ENCODE measurements around the gene ADAMTS18. TPM values are rescaled to one million over a fixed set of nuclear protein-coding genes. Genes with fewer than 3 reads are reported as not detected.

Gene ADAMTS18
- polyA plus RNA-seq, 1 donor (not counting 4 experiments of a cell fraction or from before 2014, with no cell fraction given): not detected

DNA sequence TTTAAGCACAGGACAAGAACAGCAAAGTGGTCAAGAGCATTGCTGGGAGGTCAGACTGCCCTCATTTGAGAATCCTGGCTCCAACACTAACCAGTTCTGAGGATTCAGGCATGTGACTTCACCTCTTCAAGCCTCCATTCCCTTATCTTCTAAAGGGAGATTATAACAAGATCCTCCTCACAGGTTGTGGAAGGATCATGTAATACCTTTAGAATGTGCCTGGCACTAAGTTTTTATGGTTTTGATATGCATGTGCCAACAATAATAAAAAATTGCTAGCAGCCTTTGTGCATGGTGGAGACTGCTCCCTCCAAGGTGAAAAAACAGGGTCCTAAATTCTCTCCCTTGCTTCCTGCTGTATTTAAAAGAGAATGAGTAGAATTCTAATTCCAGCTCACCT is 36.0 kb upstream of the ADAMTS18 start:
- H3K79me2 ChIP-seq (ENCODE audit: control insufficient read depth, insufficient read depth, low read length): no peaks in the 10 kb centered on the region
- no peak for DNase-seq (ENCODE audit: low read depth, low spot score)
- no peak overlapping the region for H3K9ac ChIP-seq (ENCODE audit: control insufficient read depth, extremely low read depth, insufficient read depth, low read length)
- H3K4me2 ChIP-seq (ENCODE audit: control insufficient read depth, extremely low read depth, insufficient read depth, low read depth, low read length): no peak overlapping the region
- dilution Hi-C loops (cut with MboI; ENCODE audit: extremely low pct_ligation_motif_present, low sequenced_read_pairs): no loop called here
- H3K9me1 ChIP-seq (ENCODE audit: control insufficient read depth, extremely low read depth, insufficient read depth, low read length): no peaks in the 10 kb centered on the region
- H3K9me3 ChIP-seq (ENCODE audit: control insufficient read depth, low read depth, low read length): no peaks in the 10 kb centered on the region
- H3K4me1 ChIP-seq (ENCODE audit: control insufficient read depth, extremely low read depth, insufficient read depth, low read length): no peaks in the 10 kb centered on the region
- no peaks in the 10 kb centered on the region for H3K27me3 ChIP-seq (ENCODE audit: control insufficient read depth, extremely low read depth, insufficient read depth, low read length)
- no peak overlapping the region for H2AFZ ChIP-seq (ENCODE audit: control insufficient read depth, low read length)
- no peak for TF ChIP-seq EZH2 (IDR thresholded peaks at IDR 0.05; ENCODE audit: low read length)
- TF ChIP-seq, protein P1, sequence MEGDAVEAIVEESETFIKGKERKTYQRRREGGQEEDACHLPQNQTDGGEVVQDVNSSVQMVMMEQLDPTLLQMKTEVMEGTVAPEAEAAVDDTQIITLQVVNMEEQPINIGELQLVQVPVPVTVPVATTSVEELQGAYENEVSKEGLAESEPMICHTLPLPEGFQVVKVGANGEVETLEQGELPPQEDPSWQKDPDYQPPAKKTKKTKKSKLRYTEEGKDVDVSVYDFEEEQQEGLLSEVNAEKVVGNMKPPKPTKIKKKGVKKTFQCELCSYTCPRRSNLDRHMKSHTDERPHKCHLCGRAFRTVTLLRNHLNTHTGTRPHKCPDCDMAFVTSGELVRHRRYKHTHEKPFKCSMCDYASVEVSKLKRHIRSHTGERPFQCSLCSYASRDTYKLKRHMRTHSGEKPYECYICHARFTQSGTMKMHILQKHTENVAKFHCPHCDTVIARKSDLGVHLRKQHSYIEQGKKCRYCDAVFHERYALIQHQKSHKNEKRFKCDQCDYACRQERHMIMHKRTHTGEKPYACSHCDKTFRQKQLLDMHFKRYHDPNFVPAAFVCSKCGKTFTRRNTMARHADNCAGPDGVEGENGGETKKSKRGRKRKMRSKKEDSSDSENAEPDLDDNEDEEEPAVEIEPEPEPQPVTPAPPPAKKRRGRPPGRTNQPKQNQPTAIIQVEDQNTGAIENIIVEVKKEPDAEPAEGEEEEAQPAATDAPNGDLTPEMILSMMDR (optimal IDR thresholded peaks at IDR 0.05 in 1 of 3, IDR thresholded peaks at IDR 0.05 in 1 of 3, conservative IDR thresholded peaks at IDR 0.05 in 1 of 3; ENCODE audit: extremely low read depth in 1 of 3, insufficient read depth in 2 of 3, low read length in 3 of 3): no peak
- H3K27ac ChIP-seq (ENCODE audit: control insufficient read depth, insufficient read depth, low read length): no peak overlapping the region
- H3K4me3 ChIP-seq (ENCODE audit: control insufficient read depth in 2 of 3, extremely low read depth in 1 of 3, insufficient read depth in 2 of 3, low read depth in 1 of 3, low read length in 3 of 3): no peak overlapping the region
- H3K36me3 ChIP-seq (ENCODE audit: control insufficient read depth in 2 of 2, extremely low read depth in 1 of 2, insufficient read depth in 2 of 2, low read length in 2 of 2): no peaks in the 10 kb centered on the region
- no peak for FAIRE-seq
- no peaks in the 10 kb centered on the region for H4K20me1 ChIP-seq (ENCODE audit: control insufficient read depth, extremely low read depth, insufficient read depth, low read length)

DNA sequence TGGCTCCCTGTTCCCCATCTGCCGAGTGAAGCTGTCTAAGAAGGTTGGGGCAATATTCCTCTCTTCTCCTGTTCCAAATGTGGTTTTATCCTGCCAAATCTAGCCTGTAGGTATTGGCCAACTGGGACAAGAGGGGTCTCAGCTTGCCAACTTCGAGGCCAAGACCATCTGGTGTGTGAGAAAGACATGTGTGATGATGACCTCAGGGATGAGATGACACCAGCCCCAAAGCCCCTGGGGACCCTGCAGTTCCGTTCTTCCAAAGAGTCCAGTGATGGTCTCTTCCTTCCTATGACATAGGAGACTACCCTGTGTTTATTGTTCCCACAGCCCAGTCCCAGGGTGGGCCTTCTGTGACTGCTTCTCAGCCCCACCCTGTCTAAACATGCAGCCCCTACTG is 34.8 kb upstream of the ADAMTS18 start:
- no peak overlapping the region for H3K4me2 ChIP-seq (ENCODE audit: control insufficient read depth, extremely low read depth, insufficient read depth, low read depth, low read length)
- no peak overlapping the region for H3K9ac ChIP-seq (ENCODE audit: control insufficient read depth, extremely low read depth, insufficient read depth, low read length)
- no peaks in the 10 kb centered on the region for H4K20me1 ChIP-seq (ENCODE audit: control insufficient read depth, extremely low read depth, insufficient read depth, low read length)
- FAIRE-seq: no peak
- no peak overlapping the region for H2AFZ ChIP-seq (ENCODE audit: control insufficient read depth, low read length)
- DNase-seq (ENCODE audit: low read depth, low spot score): no peak
- no peaks in the 10 kb centered on the region for H3K79me2 ChIP-seq (ENCODE audit: control insufficient read depth, insufficient read depth, low read length)
- no peak overlapping the region for H3K27ac ChIP-seq (ENCODE audit: control insufficient read depth, insufficient read depth, low read length)
- TF ChIP-seq, protein P1 (optimal IDR thresholded peaks at IDR 0.05 in 1 of 3, IDR thresholded peaks at IDR 0.05 in 1 of 3, conservative IDR thresholded peaks at IDR 0.05 in 1 of 3; ENCODE audit: extremely low read depth in 1 of 3, insufficient read depth in 2 of 3, low read length in 3 of 3): no peak
- TF ChIP-seq EZH2 (IDR thresholded peaks at IDR 0.05; ENCODE audit: low read length): no peak
- no peaks in the 10 kb centered on the region for H3K9me1 ChIP-seq (ENCODE audit: control insufficient read depth, extremely low read depth, insufficient read depth, low read length)
- H3K36me3 ChIP-seq (ENCODE audit: control insufficient read depth in 2 of 2, extremely low read depth in 1 of 2, insufficient read depth in 2 of 2, low read length in 2 of 2): no peaks in the 10 kb centered on the region
- H3K4me3 ChIP-seq (ENCODE audit: control insufficient read depth in 2 of 3, extremely low read depth in 1 of 3, insufficient read depth in 2 of 3, low read depth in 1 of 3, low read length in 3 of 3): no peak overlapping the region
- dilution Hi-C loops (cut with MboI; ENCODE audit: extremely low pct_ligation_motif_present, low sequenced_read_pairs): no loop called here
- no peaks in the 10 kb centered on the region for H3K9me3 ChIP-seq (ENCODE audit: control insufficient read depth, low read depth, low read length)
- no peaks in the 10 kb centered on the region for H3K4me1 ChIP-seq (ENCODE audit: control insufficient read depth, extremely low read depth, insufficient read depth, low read length)
- no peaks in the 10 kb centered on the region for H3K27me3 ChIP-seq (ENCODE audit: control insufficient read depth, extremely low read depth, insufficient read depth, low read length)
